ENCODE results near the gene SASS6.

SASS6 gene

DNA sequence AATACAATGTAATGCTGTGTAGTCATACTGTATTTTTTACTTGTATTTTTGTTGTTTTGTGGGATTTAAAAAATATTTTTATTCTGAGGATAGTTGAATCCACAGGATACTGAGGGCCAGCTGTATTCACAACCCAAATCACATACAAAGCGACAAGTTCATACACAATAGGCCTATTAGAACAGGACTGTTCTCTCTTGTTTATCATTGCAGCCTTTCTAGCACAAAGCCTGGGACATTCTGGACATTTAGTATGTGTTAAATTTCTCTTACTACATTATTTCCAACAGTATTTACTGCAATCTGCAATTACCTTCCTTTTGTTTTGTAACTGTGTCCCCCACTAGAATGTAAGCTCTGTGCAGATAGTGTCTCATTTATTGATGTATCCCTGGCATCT, 97.5 kb downstream of the SASS6 start:
- TF ChIP-seq RAD21 (IDR thresholded peaks at IDR 0.05; ENCODE audit: low read depth) (no peak), EP300 (IDR thresholded peaks at IDR 0.05; ENCODE audit: borderline replicate concordance) (no peak), CREB1 (IDR thresholded peaks at IDR 0.05; ENCODE audit: low read depth) (no peak), FOXM1 (IDR thresholded peaks at IDR 0.05; ENCODE audit: borderline replicate concordance, low read depth) (no peak)
- TF ChIP-seq, protein P1, sequence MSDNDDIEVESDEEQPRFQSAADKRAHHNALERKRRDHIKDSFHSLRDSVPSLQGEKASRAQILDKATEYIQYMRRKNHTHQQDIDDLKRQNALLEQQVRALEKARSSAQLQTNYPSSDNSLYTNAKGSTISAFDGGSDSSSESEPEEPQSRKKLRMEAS (IDR thresholded peaks at IDR 0.05), result no peak
- TF ChIP-seq, protein P2, sequence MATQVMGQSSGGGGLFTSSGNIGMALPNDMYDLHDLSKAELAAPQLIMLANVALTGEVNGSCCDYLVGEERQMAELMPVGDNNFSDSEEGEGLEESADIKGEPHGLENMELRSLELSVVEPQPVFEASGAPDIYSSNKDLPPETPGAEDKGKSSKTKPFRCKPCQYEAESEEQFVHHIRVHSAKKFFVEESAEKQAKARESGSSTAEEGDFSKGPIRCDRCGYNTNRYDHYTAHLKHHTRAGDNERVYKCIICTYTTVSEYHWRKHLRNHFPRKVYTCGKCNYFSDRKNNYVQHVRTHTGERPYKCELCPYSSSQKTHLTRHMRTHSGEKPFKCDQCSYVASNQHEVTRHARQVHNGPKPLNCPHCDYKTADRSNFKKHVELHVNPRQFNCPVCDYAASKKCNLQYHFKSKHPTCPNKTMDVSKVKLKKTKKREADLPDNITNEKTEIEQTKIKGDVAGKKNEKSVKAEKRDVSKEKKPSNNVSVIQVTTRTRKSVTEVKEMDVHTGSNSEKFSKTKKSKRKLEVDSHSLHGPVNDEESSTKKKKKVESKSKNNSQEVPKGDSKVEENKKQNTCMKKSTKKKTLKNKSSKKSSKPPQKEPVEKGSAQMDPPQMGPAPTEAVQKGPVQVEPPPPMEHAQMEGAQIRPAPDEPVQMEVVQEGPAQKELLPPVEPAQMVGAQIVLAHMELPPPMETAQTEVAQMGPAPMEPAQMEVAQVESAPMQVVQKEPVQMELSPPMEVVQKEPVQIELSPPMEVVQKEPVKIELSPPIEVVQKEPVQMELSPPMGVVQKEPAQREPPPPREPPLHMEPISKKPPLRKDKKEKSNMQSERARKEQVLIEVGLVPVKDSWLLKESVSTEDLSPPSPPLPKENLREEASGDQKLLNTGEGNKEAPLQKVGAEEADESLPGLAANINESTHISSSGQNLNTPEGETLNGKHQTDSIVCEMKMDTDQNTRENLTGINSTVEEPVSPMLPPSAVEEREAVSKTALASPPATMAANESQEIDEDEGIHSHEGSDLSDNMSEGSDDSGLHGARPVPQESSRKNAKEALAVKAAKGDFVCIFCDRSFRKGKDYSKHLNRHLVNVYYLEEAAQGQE (IDR thresholded peaks at IDR 0.05; ENCODE audit: low read depth), result no peak
- TF ChIP-seq, protein P3, sequence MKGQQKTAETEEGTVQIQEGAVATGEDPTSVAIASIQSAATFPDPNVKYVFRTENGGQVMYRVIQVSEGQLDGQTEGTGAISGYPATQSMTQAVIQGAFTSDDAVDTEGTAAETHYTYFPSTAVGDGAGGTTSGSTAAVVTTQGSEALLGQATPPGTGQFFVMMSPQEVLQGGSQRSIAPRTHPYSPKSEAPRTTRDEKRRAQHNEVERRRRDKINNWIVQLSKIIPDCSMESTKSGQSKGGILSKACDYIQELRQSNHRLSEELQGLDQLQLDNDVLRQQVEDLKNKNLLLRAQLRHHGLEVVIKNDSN (IDR thresholded peaks at IDR 0.05), result no peak

DNA sequence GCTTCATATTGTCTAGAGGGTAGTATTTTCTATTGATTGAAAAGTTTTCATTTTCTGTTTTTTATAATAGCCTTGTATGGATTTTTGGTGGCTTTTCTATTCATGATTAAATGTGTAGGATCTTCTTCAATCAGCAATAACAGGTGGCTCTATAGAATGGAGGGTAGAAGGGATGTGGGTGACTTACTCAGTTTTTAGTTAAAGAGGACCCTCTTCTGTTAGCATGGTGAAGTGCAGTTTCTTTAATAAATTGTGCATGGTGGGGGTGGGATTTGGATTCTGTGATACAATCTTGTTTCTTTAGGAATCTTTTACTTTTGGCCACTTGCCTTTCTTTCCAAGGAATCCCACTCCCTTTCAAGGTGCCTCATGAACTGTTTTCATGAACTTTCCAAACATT, 98.3 kb downstream of the SASS6 start:
- TF ChIP-seq RAD21 (IDR thresholded peaks at IDR 0.05; ENCODE audit: low read depth), result peak; percentile 53
- TF ChIP-seq CREB1 (IDR thresholded peaks at IDR 0.05; ENCODE audit: low read depth), result no peak
